A549 (cell line): Measurements from ENCODE around the gene UGT2A2.

Experiments
- BHLHE40 ChIP-seq: IDR thresholded peaks from 2 replicates; pipeline ENCODE4 v1.6.1; 2012; ENCODE audit warnings: low read depth, low read length, inconsistent platforms
- CEBPB ChIP-seq, 2 experiments: fragments of >200 bp in 1 of 2; sonication (Bioruptor Twin) in 1 of 2; formaldehyde crosslinking in 1 of 2; IDR thresholded peaks; 2 replicates each; pipeline ENCODE4 v1.6.1; 2012 to 2016
- CHD2 ChIP-seq: fragments of 150-350 bp; IDR thresholded peaks from 2 replicates; pipeline ENCODE4 v1.6.1; 2014; ENCODE audit warnings: low read length; ENCODE audit not compliant: partially characterized antibody
- JUNB ChIP-seq: fragments of >200 bp; sonication (Bioruptor Twin); formaldehyde crosslinking; IDR thresholded peaks from 2 replicates; pipeline ENCODE4 v1.6.1; 2016
- MYC ChIP-seq: IDR thresholded peaks from 2 replicates; pipeline ENCODE4 v1.6.1; 2012; ENCODE audit warnings: mild to moderate bottlenecking, inconsistent platforms, low read length, improper control_type of control experiment, borderline replicate concordance
- POLR2A ChIP-seq: IDR thresholded peaks from 2 replicates; pipeline ENCODE4 v1.6.1; 2012; ENCODE audit warnings: mild to moderate bottlenecking, low read length
- RFX5 ChIP-seq: fragments of 450-650 bp; IDR thresholded peaks from 2 replicates; pipeline ENCODE4 v1.7.1; 2014; ENCODE audit warnings: antibody characterized with exemption, mild to moderate bottlenecking, moderate library complexity
- RNF2 ChIP-seq: fragments of 200-600 bp; sonication (generic); IDR thresholded peaks from 2 replicates; pipeline ENCODE4 v1.6.1; 2016; ENCODE audit warnings: low read depth, mild to moderate bottlenecking, antibody characterized with exemption, moderate library complexity, borderline replicate concordance
- SMC3 ChIP-seq: fragments of >200 bp; sonication (Bioruptor Twin); formaldehyde crosslinking; IDR thresholded peaks from 3 replicates; pipeline ENCODE4 v1.6.1; 2018; ENCODE audit warnings: inconsistent platforms
- TF ChIP-seq, protein P1 (sequence below): fragments of >200 bp; sonication (Bioruptor Twin); formaldehyde crosslinking; IDR thresholded peaks from 3 replicates; pipeline ENCODE4 v1.5.1; 2016
- TF ChIP-seq, protein P2 (sequence below): fragments of 450-650 bp; IDR thresholded peaks from 2 replicates; pipeline ENCODE4 v1.6.1; 2014; ENCODE audit warnings: antibody characterized with exemption

DNA sequence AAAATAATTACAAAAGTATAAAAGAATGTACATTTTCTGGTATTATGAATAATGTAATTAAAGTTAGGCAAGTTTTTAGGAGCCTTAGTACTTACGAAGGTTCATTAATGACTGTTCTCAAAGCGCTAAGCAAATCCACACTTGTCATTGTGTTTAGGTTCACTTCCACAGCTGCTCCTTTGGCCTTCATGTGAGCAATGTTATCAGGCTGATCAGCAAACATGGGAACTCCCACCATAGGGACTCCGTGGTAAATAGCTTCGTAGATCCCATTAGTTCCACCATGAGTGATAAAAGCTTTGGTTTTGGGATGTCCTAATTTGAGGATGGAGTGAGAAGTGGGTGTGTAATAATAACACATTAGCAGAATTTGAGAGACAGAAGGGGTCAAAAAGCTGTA lies 45.1 kb downstream of the UGT2A2 start:
- TF ChIP-seq, protein P1, sequence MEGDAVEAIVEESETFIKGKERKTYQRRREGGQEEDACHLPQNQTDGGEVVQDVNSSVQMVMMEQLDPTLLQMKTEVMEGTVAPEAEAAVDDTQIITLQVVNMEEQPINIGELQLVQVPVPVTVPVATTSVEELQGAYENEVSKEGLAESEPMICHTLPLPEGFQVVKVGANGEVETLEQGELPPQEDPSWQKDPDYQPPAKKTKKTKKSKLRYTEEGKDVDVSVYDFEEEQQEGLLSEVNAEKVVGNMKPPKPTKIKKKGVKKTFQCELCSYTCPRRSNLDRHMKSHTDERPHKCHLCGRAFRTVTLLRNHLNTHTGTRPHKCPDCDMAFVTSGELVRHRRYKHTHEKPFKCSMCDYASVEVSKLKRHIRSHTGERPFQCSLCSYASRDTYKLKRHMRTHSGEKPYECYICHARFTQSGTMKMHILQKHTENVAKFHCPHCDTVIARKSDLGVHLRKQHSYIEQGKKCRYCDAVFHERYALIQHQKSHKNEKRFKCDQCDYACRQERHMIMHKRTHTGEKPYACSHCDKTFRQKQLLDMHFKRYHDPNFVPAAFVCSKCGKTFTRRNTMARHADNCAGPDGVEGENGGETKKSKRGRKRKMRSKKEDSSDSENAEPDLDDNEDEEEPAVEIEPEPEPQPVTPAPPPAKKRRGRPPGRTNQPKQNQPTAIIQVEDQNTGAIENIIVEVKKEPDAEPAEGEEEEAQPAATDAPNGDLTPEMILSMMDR, result no peak
- TF ChIP-seq RNF2 (no peak), POLR2A (no peak), MYC (no peak), CHD2 (no peak), SMC3 (no peak), BHLHE40 (no peak), JUNB (no peak), RFX5 (no peak), CEBPB (IDR thresholded peaks at IDR 0.05) (no peak)
- TF ChIP-seq, protein P2, sequence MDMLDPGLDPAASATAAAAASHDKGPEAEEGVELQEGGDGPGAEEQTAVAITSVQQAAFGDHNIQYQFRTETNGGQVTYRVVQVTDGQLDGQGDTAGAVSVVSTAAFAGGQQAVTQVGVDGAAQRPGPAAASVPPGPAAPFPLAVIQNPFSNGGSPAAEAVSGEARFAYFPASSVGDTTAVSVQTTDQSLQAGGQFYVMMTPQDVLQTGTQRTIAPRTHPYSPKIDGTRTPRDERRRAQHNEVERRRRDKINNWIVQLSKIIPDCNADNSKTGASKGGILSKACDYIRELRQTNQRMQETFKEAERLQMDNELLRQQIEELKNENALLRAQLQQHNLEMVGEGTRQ, result no peak
